Breast epithelium (tissue), 4 donors: ENCODE data around the gene KERA. TPM values are rescaled to one million over a fixed set of nuclear protein-coding genes. Genes with fewer than 3 reads are reported as not detected.
"Not testable (repeated sequence)": the region's sequence is repeated elsewhere in the genome, so short reads cannot be mapped to it uniquely, and the experiment has no call there.

Experiments
- DNase-seq, 2 donors: peaks; one replicate each; pipeline ENCODE4 v3.0.0-alpha.2; 2019; ENCODE audit warnings: low spot score in 2 of 2
- H3K27ac ChIP-seq, 2 donors: fragments of 200-600 bp; sonication (generic) in 1 of 2; one replicate each; pipeline ENCODE4 v1.5.1; 2016 to 2019; ENCODE audit warnings: mild to moderate bottlenecking in 1 of 2
- H3K27me3 ChIP-seq, 2 donors: fragments of 200-600 bp; sonication (generic) in 1 of 2; one replicate each; pipeline versions ENCODE4 v1.5.1 to v1.6.0; 2017 to 2019; ENCODE audit warnings: control low read depth in 1 of 2, mild to moderate bottlenecking in 1 of 2
- H3K36me3 ChIP-seq: fragments of 200-600 bp; one replicate; pipeline ENCODE4 v1.5.1; 2019
- H3K4me1 ChIP-seq, 2 donors: fragments of 200-600 bp; sonication (generic); one replicate each; pipeline ENCODE4 v1.5.1; 2016 to 2019; ENCODE audit warnings: control low read depth in 1 of 2
- H3K4me3 ChIP-seq, 3 donors: fragments of 200-600 bp; sonication (generic); 1 replicate in 2 of 3; 2 replicates in 1 of 3; pipeline ENCODE4 v1.5.1; 2016 to 2019; ENCODE audit warnings: mild to moderate bottlenecking in 3 of 3, moderate library complexity in 2 of 3
- H3K9me3 ChIP-seq, 2 donors: fragments of 200-600 bp; sonication (generic) in 1 of 2; one replicate each; pipeline ENCODE4 v1.5.1; 2016 to 2019; ENCODE audit warnings: control low read depth in 1 of 2
- CTCF ChIP-seq, 3 donors: fragments of 450-650 bp; IDR thresholded peaks; one replicate each; pipeline ENCODE4 v1.5.1; 2016 to 2017; ENCODE audit warnings: antibody characterized with exemption in 3 of 3, mild to moderate bottlenecking in 3 of 3, moderate library complexity in 3 of 3
- POLR2A ChIP-seq: fragments of 450-650 bp; IDR thresholded peaks from one replicate; pipeline ENCODE4 v1.6.1; 2016; ENCODE audit warnings: antibody characterized with exemption, mild to moderate bottlenecking, moderate library complexity
- POLR2AphosphoS5 ChIP-seq, 3 donors: sonication (generic); formaldehyde crosslinking; IDR thresholded peaks; one replicate each; pipeline ENCODE4 v1.6.1; 2017; ENCODE audit warnings: antibody characterized with exemption in 3 of 3
- intact Hi-C: fragments of 100-400 bp; cut with DNase I; formaldehyde crosslinking; loops from one replicate; pipeline ENCODE4 v1.15.1; 2023; ENCODE audit warnings: low total_unique reads
- total RNA-seq, 3 donors: library from RNA; depleted of rRNA; stranded (reverse); fragments of >200 nt; gene quantifications; one replicate each; pipeline ENCODE4 v1.1.0, GENCODE V29; 2016

The KERA gene
- total RNA-seq, 3 donors from 2014 or later, result 0.15 to 0.33 TPM; not detected in 1

- intact Hi-C loops, result no loop called here
- H3K27me3 ChIP-seq, result no peaks in the 10 kb centered on the region
- no peak overlapping the region for H3K4me3 ChIP-seq
- H3K36me3 ChIP-seq, result no peaks in the 10 kb centered on the region
- TF ChIP-seq POLR2AphosphoS5 (IDR thresholded peaks at IDR 0.05) (no peak), CTCF (IDR thresholded peaks at IDR 0.05) (no peak), POLR2A (no peak)
- no peaks in the 10 kb centered on the region for H3K9me3 ChIP-seq
- no peaks in the 10 kb centered on the region for H3K4me1 ChIP-seq
- no peak for DNase-seq
- peak overlapping the region; percentile 59 to 70 for H3K27ac ChIP-seq
These were observed 40.6 kb upstream of the KERA start for GRCh38 chr12:91098461-91098860.

- H3K9me3 ChIP-seq, result peaks cover 0 to 14% of the 10 kb centered on the region in 2 donors
- TF ChIP-seq POLR2AphosphoS5 (IDR thresholded peaks at IDR 0.05) (no peak), POLR2A (no peak), CTCF (IDR thresholded peaks at IDR 0.05) (no peak)
- no peaks in the 10 kb centered on the region for H3K4me1 ChIP-seq
- no peak for DNase-seq
- H3K36me3 ChIP-seq, result no peaks in the 10 kb centered on the region
- no peaks in the 10 kb centered on the region for H3K27me3 ChIP-seq
- intact Hi-C loops, result no loop called here
- no peak overlapping the region for H3K4me3 ChIP-seq
- H3K27ac ChIP-seq, result no peak overlapping the region
These were observed 37.1 kb upstream of the KERA start for GRCh38 chr12:91094957-91095356.

GRCh38 chr12:91094032-91094662, 36.3 kb upstream of the KERA start:
- Histone ChIP-seq H3K36me3 (no peaks in the 10 kb centered on the region), H3K27me3 (no peaks in the 10 kb centered on the region), H3K4me1 (no peaks in the 10 kb centered on the region), H3K27ac (no peak overlapping the region), H3K4me3 (no peak overlapping the region), H3K9me3 (peaks cover 0 to 20% of the 10 kb centered on the region in 2 donors)
- no peak for DNase-seq
- intact Hi-C loops, result no loop called here
- TF ChIP-seq CTCF (IDR thresholded peaks at IDR 0.05) (no peak), POLR2AphosphoS5 (IDR thresholded peaks at IDR 0.05) (no peak), POLR2A (no peak)

- Histone ChIP-seq H3K27me3 (no peaks in the 10 kb centered on the region), H3K9me3 (peaks cover 0 to 20% of the 10 kb centered on the region in 2 donors), H3K4me3 (no peak overlapping the region), H3K36me3 (no peaks in the 10 kb centered on the region), H3K27ac (no peak overlapping the region), H3K4me1 (no peaks in the 10 kb centered on the region)
- TF ChIP-seq CTCF (IDR thresholded peaks at IDR 0.05) (no peak), POLR2A (no peak), POLR2AphosphoS5 (IDR thresholded peaks at IDR 0.05) (no peak)
- DNase-seq, result no peak
- intact Hi-C loops, result no loop called here
These were observed 35.5 kb upstream of the KERA start for GRCh38 chr12:91093341-91093740.

GRCh38 chr12:91091916-91092715, 34.3 kb upstream of the KERA start:
- Histone ChIP-seq H3K36me3 (no peaks in the 10 kb centered on the region), H3K4me1 (no peaks in the 10 kb centered on the region), H3K9me3 (peaks cover 0 to 20% of the 10 kb centered on the region in 2 donors), H3K27me3 (no peaks in the 10 kb centered on the region), H3K4me3 (no peak overlapping the region), H3K27ac (no peak overlapping the region)
- no peak for TF ChIP-seq POLR2AphosphoS5 (IDR thresholded peaks at IDR 0.05)
- no peak for TF ChIP-seq CTCF (IDR thresholded peaks at IDR 0.05)
- TF ChIP-seq POLR2A, result no peak
- intact Hi-C loops, result loop anchor here (2.0 kb wide), 1 partner anchor 35 kb away; no protein-coding TSS in a partner anchor
- no peak for DNase-seq

- DNase-seq, H3K4me3 ChIP-seq, H3K36me3 ChIP-seq, H3K27ac ChIP-seq, H3K27me3 ChIP-seq, H3K4me1 ChIP-seq: not testable (repeated sequence)
- intact Hi-C loops, result loop anchor here (2.0 kb wide), 1 partner anchor 33 kb away; no protein-coding TSS in a partner anchor
- H3K9me3 ChIP-seq, result peaks cover 0 to 20% of the 10 kb centered on the region in 2 donors
These were observed 32.1 kb upstream of the KERA start for GRCh38 chr12:91089953-91090352.
